CD8-positive, alpha-beta memory T cell (primary cell): ENCODE measurements around the gene PROB1. TPM values are rescaled to one million over a fixed set of nuclear protein-coding genes. Genes with fewer than 3 reads are reported as not detected.

Source experiments
- CTCF ChIA-PET: fragments of 350-600 bp; sonication (Branson Sonifier 250); formaldehyde crosslinking; loops from one replicate; lab custom pipeline; 2021; ENCODE audit warnings: antibody characterized with exemption; lab: Charles Lee
- POLR2A ChIA-PET: fragments of 350-600 bp; sonication (Branson Sonifier 250); formaldehyde crosslinking; loops from one replicate; lab custom pipeline; 2021; ENCODE audit warnings: antibody characterized with exemption; lab: Charles Lee
- DNase-seq, 5 donors: peaks; one replicate each; pipeline versions ENCODE4 v3.0.0 to v3.0.0-alpha.2; 2020 to 2022; ENCODE audit warnings: mixed read lengths in 1 of 5
- H3K27ac ChIP-seq: one replicate; pipeline ENCODE4 v1.7.0; 2013; ENCODE audit warnings: low read depth, mild to moderate bottlenecking, low read length, moderate library complexity
- H3K27me3 ChIP-seq: 2 replicates; pipeline ENCODE4 v1.7.0; 2013; ENCODE audit warnings: low read length, mild to moderate bottlenecking; ENCODE audit not compliant: insufficient read depth, poor library complexity, severe bottlenecking
- H3K36me3 ChIP-seq: 2 replicates; pipeline ENCODE4 v1.7.0; 2013; ENCODE audit warnings: mild to moderate bottlenecking, low read length, moderate library complexity; ENCODE audit not compliant: insufficient read depth
- H3K4me1 ChIP-seq: 2 replicates; pipeline ENCODE4 v1.7.0; 2013; ENCODE audit warnings: mild to moderate bottlenecking, low read length, moderate library complexity; ENCODE audit not compliant: insufficient read depth
- H3K4me3 ChIP-seq: 2 replicates; pipeline ENCODE4 v1.7.0; 2013; ENCODE audit warnings: mild to moderate bottlenecking, low read length
- H3K9me3 ChIP-seq: 2 replicates; pipeline ENCODE4 v1.7.0; 2013; ENCODE audit warnings: mild to moderate bottlenecking, low read length
- H3K27ac Mint-ChIP-seq, 8 donors: one replicate each; pipeline ENCODE4 v1.8.0; 2020 to 2021; ENCODE audit warnings: mixed read lengths in 8 of 8, mild to moderate bottlenecking in 6 of 8, inconsistent platforms in 3 of 8, moderate library complexity in 3 of 8
- H3K27me3 Mint-ChIP-seq, 2 donors: one replicate each; pipeline ENCODE4 v1.8.0; 2020 to 2021; ENCODE audit warnings: mixed read lengths in 2 of 2, mild to moderate bottlenecking in 1 of 2, moderate library complexity in 1 of 2
- H3K36me3 Mint-ChIP-seq, 3 donors: one replicate each; pipeline ENCODE4 v1.8.0; 2020 to 2021; ENCODE audit warnings: mixed read lengths in 3 of 3, inconsistent platforms in 1 of 3, mild to moderate bottlenecking in 1 of 3
- H3K4me1 Mint-ChIP-seq, 3 donors: one replicate each; pipeline ENCODE4 v1.8.0; 2020 to 2021; ENCODE audit warnings: mixed read lengths in 3 of 3, inconsistent platforms in 1 of 3, mild to moderate bottlenecking in 1 of 3
- H3K4me3 Mint-ChIP-seq, 7 donors: one replicate each; pipeline ENCODE4 v1.8.0; 2020 to 2021; ENCODE audit warnings: mixed read lengths in 7 of 7, mild to moderate bottlenecking in 6 of 7, moderate library complexity in 4 of 7, inconsistent platforms in 2 of 7
- H3K9me3 Mint-ChIP-seq, 5 donors: one replicate each; pipeline ENCODE4 v1.8.0; 2020 to 2022; ENCODE audit warnings: mixed read lengths in 5 of 5, mild to moderate bottlenecking in 3 of 5, moderate library complexity in 2 of 5, inconsistent platforms in 1 of 5
- polyA plus RNA-seq: library from polyadenylated mRNA; unstranded; fragments of 300-500 nt; fragmentation: Illumina TruSeq; gene quantifications from one replicate; pipeline ENCODE4 v1.2.3, GENCODE V29; 2021
- total RNA-seq, 2 experiments: library from RNA; stranded (reverse); gene quantifications; one replicate each; pipeline ENCODE4 v1.2.3, GENCODE V29; 2021

Gene PROB1
- total and polyA plus RNA-seq, 3 experiments from 2014 or later = 0.72 to 7.2 (median 6.7) TPM

DNA sequence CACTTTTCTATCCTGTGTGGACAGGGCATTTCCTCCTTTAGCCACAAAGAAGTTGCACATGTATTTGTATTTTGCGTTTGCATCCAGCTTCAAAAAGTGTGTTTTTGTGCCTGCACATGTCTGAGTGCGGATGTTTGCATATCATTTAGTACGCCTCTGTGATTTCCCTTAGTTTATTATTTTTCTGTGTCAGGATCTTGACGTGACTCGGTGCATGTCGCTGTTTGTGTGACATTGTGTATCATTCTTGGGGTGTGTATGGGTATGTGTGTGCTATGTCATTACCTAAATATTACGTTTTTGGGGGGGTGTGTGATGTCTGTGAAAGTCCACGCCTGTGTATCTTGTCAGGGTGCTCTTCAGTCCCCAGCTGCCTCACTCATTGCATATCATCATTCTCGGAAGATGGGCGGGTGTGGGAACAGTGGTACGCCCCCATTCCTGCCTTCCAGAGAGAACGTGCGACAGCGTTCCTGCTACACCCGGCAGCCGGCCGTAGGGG lies 53.7 kb downstream of the PROB1 start:
- Histone ChIP-seq H3K4me1 (peaks cover 36% of the 10 kb centered on the region), H3K27ac (peak overlapping the region; percentile 99), H3K36me3 (peaks cover 5% of the 10 kb centered on the region), H3K27me3 (no peaks in the 10 kb centered on the region), H3K9me3 (no peaks in the 10 kb centered on the region), H3K4me3 (peak overlapping the region; percentile 87)
- ChIA-PET CTCF (interaction anchor here (0.8 to 3.0 kb wide), 16 partner anchors 9 to 90 kb away, joined by 3 to 21 read pairs (median 4); partner anchors contain the start of genes MATR3, MZB1 and SPATA24), POLR2A (interaction anchor here (0.6 to 3.0 kb wide), 16 partner anchors 12 to 222 kb away, joined by 3 to 68 read pairs (median 6); partner anchors contain the start of genes ECSCR, MATR3, SIL1 and SPATA24)
- no peaks in the 10 kb centered on the region for H3K27me3 Mint-ChIP-seq
- peak overlapping the region; percentile 93 to 100 (median 97) for H3K4me3 Mint-ChIP-seq
- peaks cover 44 to 64% (median 54%) of the 10 kb centered on the region in 3 donors for H3K4me1 Mint-ChIP-seq
- H3K36me3 Mint-ChIP-seq = peaks cover 4 to 37% (median 7%) of the 10 kb centered on the region in 3 donors
- no peak for DNase-seq
- no peaks in the 10 kb centered on the region for H3K9me3 Mint-ChIP-seq
- H3K27ac Mint-ChIP-seq = peak overlapping the region; percentile 98 to 100 (median 98)

Other genes starting within 250 kb of the PROB1 start
- gene SIL1, start 196.7 kb downstream of the PROB1 start, total RNA-seq = 10 to 100 TPM; 26.6 to 27.5 TPM
- gene SIL1, start 196.7 kb downstream of the PROB1 start, polyA plus RNA-seq = 15.0 TPM
- 100 to 1,000 TPM; 184 to 199 TPM for gene MATR3, start 101.4 kb downstream of the PROB1 start, total RNA-seq
- 364 TPM for gene MATR3, start 101.4 kb downstream of the PROB1 start, polyA plus RNA-seq
- gene PAIP2, start 53.2 kb downstream of the PROB1 start, total RNA-seq = 10 to 100 TPM; 67.9 to 77.0 TPM
- 342 TPM for gene PAIP2, start 53.2 kb downstream of the PROB1 start, polyA plus RNA-seq
- under 1 TPM in 1 of 2 experiments, not detected in 1; 0.33 TPM for gene SLC23A1, start 11.8 kb downstream of the PROB1 start, total RNA-seq
- gene SLC23A1, start 11.8 kb downstream of the PROB1 start, polyA plus RNA-seq = not detected
- 1 to 10 TPM; 5.1 to 6.4 TPM for gene MZB1, start 5.2 kb downstream of the PROB1 start, total RNA-seq
- 3.5 TPM for gene MZB1, start 5.2 kb downstream of the PROB1 start, polyA plus RNA-seq
- gene SPATA24, start 9.0 kb upstream of the PROB1 start, total RNA-seq = 1 to 10 TPM; 3.6 to 3.9 TPM
- 4.2 TPM for gene SPATA24, start 9.0 kb upstream of the PROB1 start, polyA plus RNA-seq
- 10 to 100 TPM; 25.3 to 25.7 TPM for gene DNAJC18, start 44.4 kb upstream of the PROB1 start, total RNA-seq
- gene DNAJC18, start 44.4 kb upstream of the PROB1 start, polyA plus RNA-seq = 10.2 TPM
- gene ECSCR, start 67.6 kb upstream of the PROB1 start, total RNA-seq = under 1 TPM; 0.82 to 0.83 TPM
- not detected for gene ECSCR, start 67.6 kb upstream of the PROB1 start, polyA plus RNA-seq
- under 1 TPM; 0.11 to 0.28 TPM for gene SMIM33, start 75.9 kb upstream of the PROB1 start, total RNA-seq
- gene SMIM33, start 75.9 kb upstream of the PROB1 start, polyA plus RNA-seq = 1.1 TPM
- 100 to 1,000 TPM; 107 to 109 TPM for gene STING1, start 87.7 kb upstream of the PROB1 start, total RNA-seq
- gene STING1, start 87.7 kb upstream of the PROB1 start, polyA plus RNA-seq = 116 TPM
- gene UBE2D2, start 166.2 kb upstream of the PROB1 start, total RNA-seq = 100 to 1,000 TPM; 253 to 274 TPM
- 285 TPM for gene UBE2D2, start 166.2 kb upstream of the PROB1 start, polyA plus RNA-seq